Measurements from ENCODE around the gene ATXN1. TPM values are rescaled to one million over a fixed set of nuclear protein-coding genes. Genes with fewer than 3 reads are reported as not detected.
A peak's percentile ranks its signal among the peaks of the same experiment; 100 is the strongest.

Gene ATXN1
- polyA plus RNA-seq, 1 of the 3 experiments (the other 2 are of a cell fraction), result 7.9 TPM

- H3F3A ChIP-seq (replicated peaks; ENCODE audit: insufficient read depth), result peaks cover 42% of the 10 kb centered on the region
- 65% methylated on average over 10 of the region's 10 CpGs for WGBS (ENCODE audit: low lambda C conversion rate)
- no peak overlapping the region; the same call in 1 of the 2 replicates for H3K9ac ChIP-seq
- no peak overlapping the region for H2AFZ ChIP-seq (ENCODE audit: low read depth)
- no peak for DNase-seq
- no peaks in the 10 kb centered on the region for H3K9me2 ChIP-seq
- H3K27ac ChIP-seq (ENCODE audit: low read depth in 2 of 2, low read length in 1 of 2), result peak overlapping the region in 1 of 2 experiments; percentile 77; a peak in 2 of 4 replicates
- no peaks in the 10 kb centered on the region for H3K9me3 ChIP-seq
- peaks cover 0 to 27% of the 10 kb centered on the region in 2 experiments; a peak in 2 of 4 replicates for H3K4me1 ChIP-seq (ENCODE audit: control insufficient read depth in 1 of 2, insufficient read depth in 2 of 2, low read depth in 1 of 2, low read length in 1 of 2)
- H3K4me2 ChIP-seq, result peak overlapping the region; percentile 65
- ChIA-PET CTCF (interaction anchor here (0.9 kb wide), 1 partner anchor 124 kb away, joined by 3 read pairs; no protein-coding TSS in a partner anchor), POLR2A (no interaction called here)
- H3K79me2 ChIP-seq (ENCODE audit: insufficient read depth), result peaks cover 42% of the 10 kb centered on the region
- 0 out of 4 replicates have a peak overlapping the region, but pooled peaks of 1 of the 2 experiments have one; percentile 2 for H3K4me3 ChIP-seq (ENCODE audit: low read depth in 2 of 2, low read length in 1 of 2)
- TF ChIP-seq POLR2AphosphoS5 (IDR thresholded peaks at IDR 0.05; ENCODE audit: low read depth, low read length) (peak; percentile 44; the same call in 1 of the 2 replicates), EP300 (IDR thresholded peaks at IDR 0.05; ENCODE audit: borderline replicate concordance in 1 of 2, low read depth in 1 of 2, low read length in 1 of 2) (peak in 1 of 2 experiments; percentile 73; a peak in 1 of 4 replicates), FOSL2 (IDR thresholded peaks at IDR 0.05; ENCODE audit: borderline replicate concordance, low read depth) (peak; percentile 97), NFIC (IDR thresholded peaks at IDR 0.05; ENCODE audit: borderline replicate concordance) (peak; percentile 11; the same call in 1 of the 2 replicates), MAX (IDR thresholded peaks at IDR 0.05; ENCODE audit: low read depth) (peak; percentile 91), PBX3 (IDR thresholded peaks at IDR 0.05) (peak; percentile 65), RXRA (IDR thresholded peaks at IDR 0.05; ENCODE audit: borderline replicate concordance, low read depth) (0 out of 2 replicates have a peak, but pooled peaks have one; percentile 19), TCF12 (IDR thresholded peaks at IDR 0.05) (peak; percentile 88), USF1 (IDR thresholded peaks at IDR 0.05; ENCODE audit: borderline replicate concordance, low read depth) (peak; percentile 68; the same call in 1 of the 2 replicates), FOXM1 (IDR thresholded peaks at IDR 0.05; ENCODE audit: low read depth) (0 out of 2 replicates have a peak, but pooled peaks have one; percentile 27), TEAD4 (IDR thresholded peaks at IDR 0.05; ENCODE audit: borderline replicate concordance, insufficient read depth) (peak; percentile 51; the same call in 1 of the 2 replicates), IRF3 (IDR thresholded peaks at IDR 0.05; ENCODE audit: low read depth, low read length) (no peak), SIN3A (IDR thresholded peaks at IDR 0.05; ENCODE audit: borderline replicate concordance, low read depth, low read length) (0 out of 2 replicates have a peak, but pooled peaks have one; percentile 22), CTCF (IDR thresholded peaks at IDR 0.05) (no peak), JUND (IDR thresholded peaks at IDR 0.05) (peak; percentile 96), YY1 (IDR thresholded peaks at IDR 0.05; ENCODE audit: low read depth) (no peak), ZBTB33 (IDR thresholded peaks at IDR 0.05; ENCODE audit: borderline replicate concordance, low read depth) (no peak), TAF1 (IDR thresholded peaks at IDR 0.05; ENCODE audit: borderline replicate concordance, low read depth, low read length) (no peak), REST (IDR thresholded peaks at IDR 0.05; ENCODE audit: low read depth, low read length) (peak; percentile 92)
- H3K36me3 ChIP-seq (replicated peaks in 1 of 2; ENCODE audit: control insufficient read depth in 1 of 2, insufficient read depth in 2 of 2, low read length in 1 of 2), result peaks cover 1 to 33% of the 10 kb centered on the region in 2 experiments
- no peaks in the 10 kb centered on the region for H3K27me3 ChIP-seq (ENCODE audit: insufficient read depth)
- H4K20me1 ChIP-seq (ENCODE audit: insufficient read depth), result peaks cover 4% of the 10 kb centered on the region; the same call in 1 of the 2 replicates
Observed at GRCh38 chr6:16639684-16640480, 121.4 kb downstream of the ATXN1 start.

Measured in SK-N-SH (cell line).